22Rv1 (cell line): Measurements from ENCODE around the gene SLC1A2.

Experiments used
- ZFX ChIP-seq: fragments of 450-650 bp; IDR thresholded peaks from 2 replicates; pipeline ENCODE4 v1.6.1; 2017; ENCODE audit warnings: antibody characterized with exemption, borderline replicate concordance
- TF ChIP-seq, protein P1 (sequence below): fragments of 450-650 bp; IDR thresholded peaks from 2 replicates; pipeline ENCODE4 v1.5.1; 2017; ENCODE audit warnings: mild to moderate bottlenecking

DNA sequence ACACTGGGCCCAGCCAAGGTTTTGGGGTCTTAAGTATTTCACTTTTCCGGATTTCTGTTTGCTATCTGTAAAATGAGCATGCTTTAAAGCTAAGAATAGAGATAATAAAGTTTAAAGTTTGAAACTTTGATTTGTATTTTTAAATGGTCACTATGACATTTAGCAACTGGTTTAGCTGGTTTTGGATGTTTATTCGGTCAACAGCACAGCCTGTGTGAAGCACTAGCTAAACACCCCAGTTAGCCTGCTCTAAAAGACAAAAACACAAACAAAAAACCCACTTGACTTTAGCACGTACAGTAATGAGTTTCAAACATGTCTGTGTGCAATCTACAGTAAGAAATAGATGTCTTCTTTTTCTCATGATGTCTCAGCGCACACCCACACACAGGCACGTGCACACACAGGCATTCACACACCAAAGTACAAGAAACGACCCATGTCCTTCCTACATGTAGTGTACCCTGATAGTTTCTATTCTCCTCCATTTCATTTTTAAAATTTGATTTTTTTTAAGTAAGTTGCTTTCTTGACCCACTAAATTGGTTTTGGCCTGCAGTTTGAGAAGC, 29.4 kb downstream of the SLC1A2 start:
- TF ChIP-seq, protein P1, sequence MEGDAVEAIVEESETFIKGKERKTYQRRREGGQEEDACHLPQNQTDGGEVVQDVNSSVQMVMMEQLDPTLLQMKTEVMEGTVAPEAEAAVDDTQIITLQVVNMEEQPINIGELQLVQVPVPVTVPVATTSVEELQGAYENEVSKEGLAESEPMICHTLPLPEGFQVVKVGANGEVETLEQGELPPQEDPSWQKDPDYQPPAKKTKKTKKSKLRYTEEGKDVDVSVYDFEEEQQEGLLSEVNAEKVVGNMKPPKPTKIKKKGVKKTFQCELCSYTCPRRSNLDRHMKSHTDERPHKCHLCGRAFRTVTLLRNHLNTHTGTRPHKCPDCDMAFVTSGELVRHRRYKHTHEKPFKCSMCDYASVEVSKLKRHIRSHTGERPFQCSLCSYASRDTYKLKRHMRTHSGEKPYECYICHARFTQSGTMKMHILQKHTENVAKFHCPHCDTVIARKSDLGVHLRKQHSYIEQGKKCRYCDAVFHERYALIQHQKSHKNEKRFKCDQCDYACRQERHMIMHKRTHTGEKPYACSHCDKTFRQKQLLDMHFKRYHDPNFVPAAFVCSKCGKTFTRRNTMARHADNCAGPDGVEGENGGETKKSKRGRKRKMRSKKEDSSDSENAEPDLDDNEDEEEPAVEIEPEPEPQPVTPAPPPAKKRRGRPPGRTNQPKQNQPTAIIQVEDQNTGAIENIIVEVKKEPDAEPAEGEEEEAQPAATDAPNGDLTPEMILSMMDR = no peak
- TF ChIP-seq ZFX = no peak
